GM18526 (cell line): ENCODE results near the gene RASD1.

Source experiments
- POLR2A ChIP-seq: IDR thresholded peaks from 3 replicates; pipeline ENCODE4 v1.6.1; 2011; ENCODE audit not compliant: insufficient read length; ENCODE audit errors: extremely low read depth

RASD1 gene, protein sequence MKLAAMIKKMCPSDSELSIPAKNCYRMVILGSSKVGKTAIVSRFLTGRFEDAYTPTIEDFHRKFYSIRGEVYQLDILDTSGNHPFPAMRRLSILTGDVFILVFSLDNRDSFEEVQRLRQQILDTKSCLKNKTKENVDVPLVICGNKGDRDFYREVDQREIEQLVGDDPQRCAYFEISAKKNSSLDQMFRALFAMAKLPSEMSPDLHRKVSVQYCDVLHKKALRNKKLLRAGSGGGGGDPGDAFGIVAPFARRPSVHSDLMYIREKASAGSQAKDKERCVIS

DNA sequence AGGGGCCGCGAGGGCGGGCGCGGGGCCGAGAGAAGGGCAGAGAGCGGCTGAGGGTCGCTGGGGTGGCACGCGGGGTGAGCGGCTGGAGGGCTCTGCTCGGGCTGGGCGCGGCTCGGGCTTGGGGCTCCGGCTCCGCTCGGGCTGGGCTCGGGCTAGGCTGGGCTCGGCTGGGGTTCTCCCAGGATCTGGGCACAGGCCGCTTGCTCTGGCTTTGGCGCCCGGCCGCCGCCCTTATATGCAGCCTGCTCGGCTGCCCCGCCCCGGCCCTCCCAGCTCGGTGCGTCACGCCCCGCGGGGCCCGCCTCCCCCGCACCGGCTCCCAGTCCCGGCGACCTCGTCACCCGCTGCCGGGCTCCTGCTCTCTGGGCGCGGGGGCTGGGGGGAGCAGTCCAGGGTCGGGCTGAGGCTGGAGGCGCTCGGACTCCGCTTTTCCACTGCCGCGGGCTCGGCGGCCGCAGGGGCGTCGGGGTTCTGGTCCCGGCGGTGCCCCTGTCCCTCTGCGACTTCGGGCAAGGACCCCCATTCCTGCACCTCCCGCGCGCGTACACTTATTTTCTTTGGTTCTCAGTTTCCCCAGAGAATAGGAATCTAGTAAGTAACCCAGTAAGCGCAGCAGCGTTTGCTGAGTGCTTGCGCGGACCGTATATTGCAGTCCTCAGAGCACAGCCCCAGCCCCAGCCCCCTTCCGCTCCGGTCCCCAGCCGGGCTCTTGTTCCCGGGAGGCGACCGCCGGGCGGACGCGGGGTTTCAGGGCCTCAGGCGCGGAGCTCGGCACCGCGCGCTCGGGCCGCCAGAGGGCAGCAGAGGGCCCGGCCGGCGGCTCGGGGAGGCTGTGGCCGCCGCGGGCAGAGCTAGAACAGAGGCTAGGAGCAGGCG lies at the start of gene RASD1:
TSS of gene RASD1 (minus strand) at position 207 of the 876 bp plus-strand sequence. CDS start 214 bp downstream, outside the sequence.
- TF ChIP-seq POLR2A, result no peak

DNA sequence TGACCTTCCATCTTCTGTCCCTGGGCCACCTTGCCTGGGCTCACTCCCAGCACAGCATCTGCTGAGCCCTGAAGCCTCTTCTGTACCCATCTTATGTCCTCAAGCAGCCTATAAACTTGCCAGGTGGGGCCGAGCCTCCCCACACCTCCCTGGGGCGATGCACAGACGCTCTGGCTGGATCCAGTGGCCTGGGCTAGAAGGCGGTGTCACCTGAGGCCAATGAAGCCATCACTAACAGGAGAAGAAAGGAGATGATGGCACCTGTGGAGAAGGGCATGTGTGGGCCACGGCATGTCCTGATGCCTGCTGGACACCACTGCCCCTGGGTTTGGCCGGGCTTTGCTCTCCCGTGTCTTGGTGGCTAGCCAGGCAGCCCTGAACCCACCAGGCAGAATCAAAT lies 49.8 kb upstream of the RASD1 start:
- no peak for TF ChIP-seq POLR2A

- no peak for TF ChIP-seq POLR2A
Observed at GRCh38 chr17:17545031-17545820, 49.0 kb upstream of the RASD1 start.

GRCh38 chr17:17542906-17543635 lies 46.9 kb upstream of the RASD1 start:
- no peak for TF ChIP-seq POLR2A

GRCh38 chr17:17541640-17542001 lies 45.4 kb upstream of the RASD1 start:
- no peak for TF ChIP-seq POLR2A

DNA sequence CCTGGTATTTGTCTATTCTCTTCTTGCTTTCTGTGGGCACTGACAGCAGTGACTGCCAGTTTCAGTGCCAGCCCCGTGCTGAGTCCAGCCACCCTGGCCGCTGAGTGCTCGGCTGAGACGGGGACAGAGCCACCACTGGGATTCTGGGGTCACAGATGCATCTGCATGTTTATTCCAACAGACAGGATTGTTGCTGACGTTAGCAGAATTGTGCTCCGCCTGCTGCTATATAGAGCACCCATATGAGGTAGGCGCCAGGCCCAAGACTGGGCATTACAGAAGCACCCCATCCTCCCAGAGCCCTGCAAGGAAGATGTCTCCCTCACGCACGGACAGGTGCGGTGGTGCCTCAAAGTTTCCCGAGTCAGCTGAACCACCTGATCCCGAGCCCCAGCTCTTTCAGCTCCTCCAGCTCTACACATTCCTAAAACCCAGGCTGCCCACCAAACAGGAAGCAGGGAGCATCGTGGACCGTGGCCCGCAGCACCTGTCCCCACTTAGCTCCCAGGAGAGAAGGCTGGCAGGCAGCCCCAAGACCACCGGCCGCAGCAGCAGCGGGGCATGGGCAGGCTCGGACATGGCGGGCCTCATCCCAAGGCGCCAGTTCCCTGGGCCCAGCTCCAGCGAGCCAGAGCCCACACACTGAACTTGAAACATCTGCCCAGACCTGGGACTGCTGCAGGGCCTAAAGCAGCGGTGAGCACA lies 44.9 kb upstream of the RASD1 start:
- TF ChIP-seq POLR2A, result no peak

DNA sequence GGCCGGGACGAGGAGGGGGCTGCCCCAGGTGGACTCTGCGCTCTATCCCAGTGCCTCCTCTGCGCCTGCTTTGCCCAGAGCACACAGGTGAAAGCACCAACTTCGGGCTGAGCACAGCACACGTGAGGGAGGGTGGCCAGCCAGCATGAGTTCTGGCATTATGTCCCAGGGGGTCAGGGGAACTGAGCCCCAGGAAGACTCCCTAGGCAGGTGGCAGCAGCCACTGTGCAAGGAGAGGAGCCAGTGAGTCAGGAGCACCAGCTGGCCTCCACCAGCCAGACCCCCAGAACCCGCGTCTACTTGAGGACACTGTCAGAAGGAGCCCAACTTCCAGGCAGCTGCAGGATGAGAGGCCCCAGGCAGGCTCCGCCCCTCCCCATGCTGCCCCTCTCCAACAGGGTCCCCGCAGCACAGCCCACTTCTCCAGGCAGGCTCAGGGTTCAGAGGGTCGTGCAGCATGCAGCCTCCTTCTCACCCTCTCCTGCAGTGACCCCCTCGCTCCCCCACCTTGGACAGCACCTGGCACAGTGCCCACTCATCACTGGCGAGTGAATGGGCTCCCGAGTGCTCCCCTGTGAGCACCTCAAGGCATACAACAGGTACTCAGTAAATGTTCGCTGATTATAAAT lies 44.2 kb upstream of the RASD1 start:
- TF ChIP-seq POLR2A, result no peak

GRCh38 chr17:17539591-17539990 lies 43.4 kb upstream of the RASD1 start:
- TF ChIP-seq POLR2A, result no peak

- TF ChIP-seq POLR2A, result no peak
Observed at GRCh38 chr17:17538417-17539391, 42.5 kb upstream of the RASD1 start.

DNA sequence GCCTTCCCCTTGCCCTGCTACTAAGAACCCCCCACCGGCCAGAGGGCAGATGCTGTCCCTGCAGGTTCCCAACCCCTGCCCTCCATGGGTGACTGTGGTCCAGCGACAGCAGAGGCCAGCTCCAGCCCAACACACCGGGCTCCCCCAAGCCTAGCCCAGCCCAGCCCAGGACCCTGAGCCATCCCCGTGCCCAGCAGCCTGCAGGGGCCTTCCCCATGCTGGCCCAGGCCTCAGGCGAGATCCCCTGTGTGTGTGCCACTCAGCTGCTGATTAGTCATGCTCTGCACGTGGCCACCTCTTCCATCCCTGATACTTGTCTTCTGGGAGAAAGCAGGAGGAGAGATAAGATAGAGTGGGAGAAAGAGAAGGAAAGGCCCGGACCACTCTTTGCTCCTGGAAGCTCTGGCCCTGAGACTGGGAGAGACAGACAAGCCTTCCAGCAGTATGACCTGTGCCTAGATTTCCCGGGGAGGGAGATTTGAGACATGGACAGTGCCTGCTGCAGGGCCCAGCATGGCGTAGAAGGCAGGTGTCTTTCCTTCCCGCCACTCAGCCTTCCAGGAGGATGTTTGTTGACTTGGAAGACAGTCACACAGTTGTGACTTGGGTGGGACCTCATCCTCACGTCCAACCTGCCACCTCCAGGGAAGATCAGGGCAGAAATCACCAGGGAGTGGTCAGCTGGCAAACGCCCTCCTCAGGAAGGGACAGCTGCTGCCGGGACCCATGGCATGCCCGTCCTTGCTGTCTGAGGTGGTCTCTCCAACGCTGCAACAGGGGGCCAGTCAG lies 41.3 kb upstream of the RASD1 start:
- no peak for TF ChIP-seq POLR2A

- TF ChIP-seq POLR2A, result no peak
Observed at GRCh38 chr17:17536702-17537101, 40.5 kb upstream of the RASD1 start.

- no peak for TF ChIP-seq POLR2A
Observed at GRCh38 chr17:17535957-17536356, 39.8 kb upstream of the RASD1 start.
